CD4-positive, alpha-beta T cell treated with Interleukin-15 for 4 hours (primary cell): Measurements from ENCODE around the gene POLR2J2.
"Not testable (repeated sequence)": the region's sequence is repeated elsewhere in the genome, so short reads cannot be mapped to it uniquely, and the experiment has no call there.

Experiments
- DNase-seq: peaks from one replicate; pipeline ENCODE4 v3.0.0-alpha.2; 2020; ENCODE audit warnings: low spot score

POLR2J2 gene

DNA sequence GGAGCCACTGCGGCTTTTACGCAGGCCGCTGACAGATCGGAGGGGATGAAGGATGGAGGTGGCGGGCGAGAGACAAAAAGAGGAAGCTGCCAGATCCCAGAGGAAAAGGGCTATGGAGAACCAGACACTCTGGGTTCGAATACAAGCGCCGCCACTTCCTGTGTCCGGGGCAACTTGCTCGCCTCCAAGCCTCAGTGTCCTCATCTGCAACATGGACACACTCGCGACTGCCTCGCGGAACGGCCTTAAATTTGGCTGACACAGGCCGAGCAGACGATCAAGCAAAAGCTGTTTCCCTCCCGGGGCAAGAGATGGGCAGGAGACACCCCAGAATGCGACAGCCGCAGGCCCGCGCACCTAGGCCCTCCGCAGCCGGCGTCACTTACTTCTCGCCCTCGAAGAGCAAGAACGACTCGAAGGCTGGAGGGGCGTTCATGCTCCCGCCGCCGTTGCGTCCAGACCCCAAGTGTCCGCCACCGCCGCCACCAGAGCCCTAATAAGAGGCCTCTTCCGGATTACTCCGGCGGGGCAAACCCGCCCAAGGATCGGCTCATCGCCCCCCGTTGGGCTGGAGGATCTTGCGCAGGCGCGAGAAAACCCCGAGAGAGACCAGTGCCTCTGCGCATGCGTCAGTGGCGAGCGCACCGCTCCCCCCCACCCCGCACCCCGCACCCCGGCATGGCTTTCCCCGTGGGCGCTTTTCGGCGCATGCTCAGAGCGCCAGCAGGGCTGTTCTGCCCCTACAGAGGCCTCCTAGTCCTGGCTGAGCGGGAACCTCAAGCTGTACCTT is at the start of gene POLR2J2:
Gene POLR2J2 (minus strand): TSS at position 498 of the 790 bp plus-strand sequence. CDS start 62 bp downstream, at position 436.
- peak; percentile 98 for DNase-seq

DNA sequence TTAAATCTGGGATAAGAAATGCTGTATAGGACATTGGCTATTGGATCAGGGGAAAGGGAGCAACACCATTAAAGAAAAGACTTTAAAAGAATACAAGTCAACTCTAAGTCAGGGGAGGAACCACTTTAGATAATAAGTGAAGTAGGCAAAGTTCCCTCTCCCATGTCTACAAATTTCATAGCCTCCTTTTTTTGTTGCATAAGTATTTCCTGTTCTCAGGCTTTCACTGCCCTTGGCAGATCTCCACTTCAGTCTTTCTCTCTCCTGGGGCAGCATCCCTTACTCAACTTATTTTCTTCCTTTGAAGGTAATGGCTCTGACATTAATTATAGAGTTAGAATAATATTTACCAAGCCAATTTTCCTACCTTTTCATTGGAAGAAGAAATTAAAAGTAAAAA is 47.0 kb upstream of the POLR2J2 start:
- not testable (repeated sequence) for DNase-seq

DNA sequence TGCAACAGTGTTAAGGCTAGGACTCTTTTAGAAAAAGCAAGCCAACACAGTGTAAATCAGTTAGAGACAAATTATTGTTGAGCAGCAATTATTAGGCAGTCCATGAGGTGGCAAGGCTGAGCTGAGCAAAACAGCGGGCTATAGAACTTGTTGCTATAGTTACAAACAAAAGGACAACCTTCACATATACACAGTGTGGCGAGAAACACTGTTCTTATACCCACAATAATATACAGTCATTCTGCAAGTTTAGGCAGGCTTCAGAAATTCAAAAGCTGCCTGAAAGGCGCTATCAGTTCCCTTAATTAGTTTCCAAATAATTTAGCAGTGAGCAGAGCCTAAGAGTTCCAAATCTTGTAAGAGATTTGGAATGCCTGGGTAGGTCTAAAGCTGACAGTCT is 44.3 kb upstream of the POLR2J2 start:
- DNase-seq: peak; percentile 11

DNA sequence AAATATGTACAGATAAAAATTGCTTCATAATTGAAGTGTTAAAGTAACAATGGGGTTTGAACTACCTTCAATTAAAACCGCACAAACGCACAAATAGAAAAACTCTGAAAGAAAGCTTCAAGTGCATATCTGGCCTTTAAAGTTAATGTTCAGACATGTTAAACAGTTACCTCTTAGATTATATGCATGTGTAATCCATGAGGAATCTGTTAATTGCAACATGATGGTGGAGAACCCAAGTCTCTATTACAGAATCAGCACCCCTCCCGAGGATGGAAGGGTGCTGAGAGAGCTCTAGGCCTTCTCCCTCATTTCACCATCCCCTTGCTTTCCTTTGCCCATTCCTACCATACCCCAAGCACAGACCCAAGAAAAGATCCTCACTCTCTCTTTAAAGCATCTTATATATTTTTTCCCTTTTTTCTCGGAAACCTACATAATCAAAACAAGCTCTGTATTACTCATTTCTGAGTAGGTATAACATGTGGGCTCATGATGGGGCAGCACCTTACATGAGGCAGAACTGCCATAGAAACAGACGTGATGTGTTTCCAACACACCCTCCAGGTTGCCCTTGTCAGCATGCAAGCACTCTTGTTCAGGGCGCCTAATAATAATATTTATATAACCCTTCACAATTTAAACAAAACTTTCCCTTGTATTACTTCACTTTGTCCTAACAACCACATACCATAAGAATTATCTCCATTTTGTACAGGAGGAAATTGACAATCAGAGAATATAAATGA is 43.5 kb upstream of the POLR2J2 start:
- peak; percentile 6 for DNase-seq

DNA sequence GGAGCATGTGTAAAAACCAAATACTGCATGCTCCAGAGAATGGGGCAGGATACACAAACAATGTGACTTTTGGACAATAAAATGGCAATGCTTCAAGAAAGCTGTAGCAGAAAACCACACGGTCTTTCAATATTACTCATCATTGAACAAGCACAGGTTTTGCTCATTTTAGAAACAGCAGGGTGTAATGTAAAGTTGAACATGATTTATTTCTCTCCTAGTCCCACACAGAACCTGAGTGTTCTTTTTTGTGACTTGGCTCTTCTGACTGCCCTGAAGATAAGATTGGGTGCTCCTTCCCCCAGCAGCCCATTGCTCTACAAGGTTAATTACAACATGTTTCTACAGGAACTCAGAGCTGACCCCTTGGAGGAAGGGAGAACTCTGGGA is 42.2 kb upstream of the POLR2J2 start:
- DNase-seq: not testable (repeated sequence)

DNA sequence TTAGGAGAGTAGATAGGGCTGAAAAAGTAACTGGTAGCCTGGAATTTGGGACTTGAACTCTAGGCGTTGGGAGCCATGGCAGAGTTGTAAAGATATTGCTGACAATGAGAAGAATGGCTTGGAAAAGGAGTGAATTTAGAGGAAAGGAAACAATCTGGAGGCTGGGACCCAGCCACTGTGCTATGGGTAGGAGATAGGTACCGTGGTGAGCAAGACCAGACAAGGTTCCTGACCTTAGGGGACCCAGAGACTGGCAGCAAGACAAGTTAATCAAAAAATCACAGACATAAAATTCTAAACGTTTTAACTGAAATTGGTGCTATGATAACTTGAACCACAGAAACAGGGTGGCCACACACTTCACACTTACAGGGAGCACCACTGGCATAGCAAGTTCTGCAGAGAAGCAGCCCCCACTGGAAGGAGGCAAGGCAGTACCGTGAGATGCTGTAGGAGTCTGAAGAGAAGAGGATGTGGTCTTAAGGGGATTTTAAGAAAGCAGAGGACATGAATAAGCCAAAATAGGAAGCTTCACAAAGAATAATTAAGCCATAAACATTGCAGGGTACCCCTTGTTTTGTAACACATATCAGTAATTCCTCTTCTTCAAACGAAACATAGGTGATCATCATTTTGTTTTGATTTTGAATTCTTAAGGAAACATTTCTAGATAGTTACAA is 41.7 kb upstream of the POLR2J2 start:
- peak; percentile 14 for DNase-seq

DNA sequence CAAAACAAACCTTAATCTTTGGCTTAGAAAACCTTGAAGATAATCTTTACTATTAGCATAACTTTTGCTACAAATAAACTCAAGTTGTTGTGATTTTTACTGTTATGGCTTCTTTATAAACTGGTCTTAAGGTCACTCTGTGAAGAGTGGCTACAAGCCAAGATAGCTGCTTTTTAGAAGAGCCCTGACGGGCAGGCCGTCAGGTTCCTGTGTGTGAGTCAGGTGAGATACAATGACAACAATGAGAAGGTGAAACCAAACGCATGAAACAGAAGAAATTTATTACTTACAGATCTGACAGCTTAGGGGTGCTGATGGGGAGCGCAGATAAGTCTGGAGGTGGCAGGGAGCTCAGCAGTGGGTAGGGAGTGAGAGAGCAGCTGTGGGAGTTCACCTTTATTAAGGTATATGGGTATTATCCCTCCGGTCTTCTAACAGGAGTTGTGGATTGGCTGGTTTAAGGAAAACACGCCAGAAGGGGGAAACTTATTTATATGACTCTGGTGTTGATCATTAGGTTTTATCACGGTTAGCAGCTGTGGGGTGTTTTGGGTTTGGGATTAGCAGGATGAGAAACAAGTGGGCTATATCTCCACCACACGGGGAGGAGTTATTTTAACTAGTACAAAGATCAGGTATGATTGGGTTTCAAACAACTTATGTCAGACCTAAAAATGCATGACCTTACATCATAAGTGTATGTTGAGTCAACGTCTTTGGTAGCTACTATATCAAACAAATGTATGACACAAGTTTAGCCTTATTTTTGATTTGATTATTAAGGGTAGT is 27.7 kb upstream of the POLR2J2 start:
- not testable (repeated sequence) for DNase-seq

DNA sequence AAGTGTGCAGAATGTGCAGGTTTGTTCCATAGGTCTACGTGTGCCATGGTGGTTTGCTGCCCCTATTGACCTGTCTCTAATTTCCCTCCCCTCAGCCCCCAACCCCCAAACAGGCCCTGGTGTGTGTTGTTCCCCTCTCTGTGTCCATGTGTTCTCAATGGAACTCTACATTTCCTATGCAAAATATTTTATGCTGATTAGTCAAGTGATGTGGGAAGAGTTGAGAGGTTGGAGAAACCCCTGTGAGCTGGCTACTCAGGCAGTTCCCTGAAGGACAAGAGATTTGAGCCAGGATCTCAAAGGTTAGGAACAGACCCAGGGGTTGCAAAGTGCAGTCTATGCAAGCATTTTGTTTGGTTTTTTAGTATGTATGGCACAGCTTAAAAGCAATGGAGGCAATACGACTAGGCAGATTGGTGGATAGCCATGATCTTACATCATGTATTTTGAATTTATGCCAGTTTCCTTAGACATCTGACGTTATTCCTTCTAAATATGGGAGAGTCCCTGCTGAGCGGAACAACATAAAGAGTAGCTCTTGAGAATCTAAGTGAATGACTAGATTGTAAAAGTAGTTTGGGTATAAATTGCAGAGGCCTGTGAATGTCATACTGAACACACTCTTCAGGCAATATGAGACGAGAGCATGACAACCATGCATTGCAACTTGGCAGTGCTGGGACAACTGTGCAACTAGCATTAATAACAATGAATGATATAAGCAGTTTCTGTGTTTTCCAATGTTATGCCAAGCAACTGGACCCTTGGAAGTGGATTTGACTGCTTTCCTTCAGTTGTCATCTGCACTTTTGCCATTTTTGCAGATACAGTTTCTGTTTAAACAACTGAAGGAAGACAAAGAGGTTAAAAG is 26.4 kb upstream of the POLR2J2 start:
- not testable (repeated sequence) for DNase-seq

DNA sequence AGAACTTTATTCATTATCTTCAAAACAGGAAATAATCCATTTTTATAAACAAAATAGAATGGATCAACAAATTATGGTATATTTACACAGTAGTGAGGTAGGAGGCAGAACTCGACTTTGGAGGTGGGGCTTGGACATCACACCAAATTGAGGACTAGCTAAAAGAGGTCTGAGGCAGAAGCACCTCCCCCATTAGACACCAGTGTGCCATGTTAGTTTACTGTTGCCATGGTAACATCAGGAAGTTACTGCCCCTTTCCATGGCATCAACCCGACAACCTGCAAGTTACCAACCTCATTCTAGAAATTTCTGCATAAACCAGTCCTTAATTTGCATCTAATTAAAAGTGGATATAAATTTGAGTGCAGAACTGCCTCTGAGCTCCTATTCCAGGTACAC is 24.5 kb upstream of the POLR2J2 start:
- DNase-seq: not testable (repeated sequence)

DNA sequence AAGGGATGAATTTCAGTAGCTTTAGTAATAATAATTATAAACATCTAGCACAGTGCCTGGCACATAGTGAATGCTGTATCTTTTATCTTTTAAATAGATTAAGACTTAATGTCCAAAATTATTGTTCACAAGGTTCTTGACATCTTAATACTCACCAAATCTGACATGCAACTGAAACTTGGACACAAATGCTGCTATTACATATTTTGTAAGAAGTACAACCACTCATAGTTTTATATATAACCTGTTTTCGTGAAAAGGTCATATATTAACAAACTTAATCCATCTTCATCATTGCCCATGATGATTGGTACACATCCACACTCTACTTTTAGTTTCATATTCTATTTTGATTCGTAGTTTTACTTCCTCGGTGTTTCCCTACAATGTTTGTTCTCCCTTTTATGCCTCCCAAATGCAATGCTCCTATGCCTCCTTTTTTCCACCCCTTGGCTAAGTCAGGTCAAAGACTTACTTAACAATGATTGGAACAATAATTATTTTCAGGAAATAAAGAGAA is 23.6 kb upstream of the POLR2J2 start:
- not testable (repeated sequence) for DNase-seq

DNA sequence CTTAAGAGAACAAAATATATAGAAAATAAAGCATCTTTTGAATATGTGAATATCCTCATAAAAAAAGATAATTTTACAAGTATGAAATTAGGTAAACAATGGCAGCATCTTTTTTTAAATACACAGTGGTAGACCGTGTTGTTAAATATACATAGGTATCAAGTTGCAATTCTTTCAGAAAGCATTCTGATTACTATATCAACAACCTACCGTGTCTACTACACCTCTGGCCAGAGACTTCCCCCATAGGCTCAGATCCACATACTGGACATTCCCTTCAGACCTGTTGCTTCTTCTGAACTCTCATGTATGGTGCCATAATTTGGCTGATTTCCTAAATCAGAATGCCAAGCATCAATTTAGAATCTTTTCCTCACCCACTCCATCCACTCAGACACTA is 22.5 kb upstream of the POLR2J2 start:
- not testable (repeated sequence) for DNase-seq

DNA sequence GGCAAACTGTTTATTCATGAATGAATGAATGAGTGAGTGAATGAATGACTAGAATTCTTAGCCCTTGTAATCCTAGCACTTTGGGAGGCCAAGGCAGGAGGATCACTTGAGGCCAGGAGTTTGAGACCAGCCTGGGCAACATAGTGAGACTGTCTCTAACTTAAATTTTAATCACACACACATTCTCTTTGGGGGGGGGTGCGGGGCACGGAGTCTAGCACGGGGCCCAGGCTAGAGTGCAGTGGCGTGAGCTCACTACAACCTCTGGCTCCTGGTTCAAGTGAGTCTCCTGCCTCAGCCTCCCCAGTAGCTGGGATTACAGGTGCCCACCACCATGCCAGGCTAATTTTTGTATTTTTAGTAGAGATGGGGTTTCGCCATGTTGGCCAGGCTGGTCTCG is 19.1 kb upstream of the POLR2J2 start:
- DNase-seq: not testable (repeated sequence)

DNA sequence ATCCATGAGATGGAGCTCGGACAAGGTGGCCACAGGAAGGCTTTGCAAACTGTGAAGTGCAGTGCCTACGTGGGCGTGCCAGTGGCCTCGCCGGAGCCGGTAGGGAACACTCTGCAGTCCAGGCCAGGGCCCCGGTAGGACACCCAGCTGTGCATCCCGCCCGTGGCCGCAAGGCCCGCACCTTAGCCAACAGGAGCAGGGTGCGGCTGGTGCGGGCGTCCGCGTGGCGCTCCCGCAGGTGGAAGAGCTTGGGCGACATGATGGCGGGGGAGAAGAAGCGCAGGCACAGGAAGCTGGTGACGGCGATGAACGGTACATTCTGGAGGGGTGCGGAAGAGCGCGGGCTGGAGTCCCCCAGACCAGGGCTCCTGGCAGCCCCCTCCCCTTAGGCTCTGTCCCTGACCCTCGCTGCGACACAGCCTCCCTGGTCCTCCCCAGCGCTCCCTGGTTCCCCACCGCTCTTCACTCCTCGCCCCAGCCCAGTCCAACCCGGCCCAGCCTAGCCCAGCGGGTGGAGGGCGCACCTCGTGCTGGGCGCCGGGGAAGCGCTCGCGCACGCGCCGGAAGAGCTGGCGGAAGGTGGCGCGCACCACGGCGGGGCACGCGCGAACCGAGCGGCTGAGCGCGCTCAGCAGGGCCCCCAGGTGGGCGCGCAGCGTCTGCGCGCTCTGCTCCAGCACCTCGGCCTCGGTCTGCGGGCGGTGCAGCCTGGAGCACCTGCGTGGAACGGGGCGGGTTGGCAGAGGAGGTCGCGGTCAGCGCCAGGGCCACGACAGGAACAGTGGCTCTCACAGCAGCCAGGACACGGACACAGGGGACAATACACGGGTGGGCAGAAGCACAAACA is 18.2 kb upstream of the POLR2J2 start:
- DNase-seq: not testable (repeated sequence)

DNA sequence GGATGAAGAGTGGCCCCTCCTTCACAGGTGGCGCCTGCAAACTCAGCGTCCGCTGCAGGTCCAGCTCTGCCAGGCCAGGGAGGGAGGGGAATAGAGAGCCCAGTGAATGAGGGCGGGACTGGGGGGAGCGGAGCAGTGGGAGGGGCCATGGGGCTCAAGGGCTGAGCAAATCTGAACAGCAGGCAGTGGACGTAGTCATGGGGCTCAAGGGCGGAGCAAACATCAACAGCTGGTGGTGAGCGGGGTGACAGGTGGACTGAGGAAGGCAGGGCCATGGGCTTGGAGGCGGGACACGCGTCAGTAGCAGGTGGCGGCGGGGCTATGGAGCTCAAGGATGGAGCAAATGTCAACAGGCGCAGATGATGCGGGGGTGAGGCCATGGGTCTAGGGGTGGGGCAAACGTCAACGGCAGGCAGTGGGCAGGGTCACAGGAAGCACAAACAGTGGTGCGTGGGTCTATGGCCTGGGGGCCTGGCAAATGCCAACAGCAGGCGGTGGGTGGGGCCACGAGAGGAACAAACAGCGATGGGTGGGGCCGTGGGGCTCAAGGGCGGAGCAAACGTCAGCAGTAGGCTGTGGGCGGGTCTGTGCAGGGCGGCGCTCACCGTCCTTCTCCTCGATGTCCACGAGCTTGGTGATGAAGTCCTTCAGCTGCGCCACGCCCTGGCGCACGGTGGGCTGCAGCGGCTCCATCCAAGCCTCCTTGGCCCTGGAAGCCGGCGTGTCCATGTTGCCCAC is 17.0 kb upstream of the POLR2J2 start:
- DNase-seq: not testable (repeated sequence)

DNA sequence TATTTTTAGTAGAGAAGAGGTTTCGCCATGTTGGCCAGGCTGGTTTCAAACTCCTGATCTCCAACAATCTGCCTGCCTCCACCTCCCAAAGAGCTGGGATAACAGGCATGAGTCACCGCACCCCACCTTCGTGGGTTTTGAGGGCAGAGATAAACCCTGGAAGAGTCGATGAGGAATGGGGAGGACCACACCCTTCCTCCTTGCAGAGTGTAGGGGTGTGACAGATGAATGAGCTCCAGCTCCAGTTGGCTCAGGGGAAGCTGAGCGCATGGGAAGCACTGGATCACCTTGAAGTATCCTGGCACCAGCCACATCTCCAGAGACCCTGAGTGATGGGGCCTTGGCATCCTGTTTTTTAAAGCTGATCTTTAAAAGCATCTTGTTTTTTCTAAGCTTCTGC is 11.1 kb upstream of the POLR2J2 start:
- DNase-seq: not testable (repeated sequence)

DNA sequence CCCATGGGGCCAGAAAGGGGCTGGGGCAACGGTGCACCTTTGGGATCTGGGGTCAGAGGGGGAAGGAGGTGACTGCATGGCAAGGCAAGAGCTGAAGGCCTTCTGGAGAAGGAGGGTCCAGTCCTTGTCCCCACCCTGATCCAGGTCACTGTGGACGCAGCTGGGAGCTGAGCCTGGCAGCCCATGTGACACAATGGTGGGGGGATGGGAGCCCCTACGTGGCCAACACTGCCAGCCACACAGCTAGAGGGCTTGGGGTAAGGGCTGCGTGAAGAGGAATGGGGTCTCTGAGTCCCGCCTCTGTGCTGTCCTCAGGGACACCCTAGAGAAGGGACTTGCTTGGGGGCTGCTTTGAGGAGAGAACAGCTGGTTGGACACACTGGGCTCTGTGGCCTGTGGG is 9.3 kb upstream of the POLR2J2 start:
- not testable (repeated sequence) for DNase-seq

DNA sequence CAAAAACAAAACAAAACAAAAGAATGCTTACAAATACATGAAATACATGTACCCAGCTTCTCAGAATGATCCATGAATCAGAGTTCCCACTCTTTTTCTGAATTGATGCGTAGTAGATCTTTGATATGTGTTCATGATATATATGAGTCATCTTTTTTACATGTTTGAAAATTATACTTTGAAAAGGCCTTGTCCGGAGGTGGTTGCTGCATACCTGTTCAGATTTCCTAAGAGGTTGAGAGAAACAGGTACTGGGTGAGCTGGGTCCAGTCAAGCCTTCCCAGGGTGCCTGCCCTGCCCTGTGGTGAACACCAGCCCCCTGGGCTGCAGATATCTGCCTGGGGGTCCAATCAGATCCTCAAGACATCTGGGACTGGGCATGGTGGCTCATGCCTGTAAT is 4.1 kb upstream of the POLR2J2 start:
- not testable (repeated sequence) for DNase-seq

DNA sequence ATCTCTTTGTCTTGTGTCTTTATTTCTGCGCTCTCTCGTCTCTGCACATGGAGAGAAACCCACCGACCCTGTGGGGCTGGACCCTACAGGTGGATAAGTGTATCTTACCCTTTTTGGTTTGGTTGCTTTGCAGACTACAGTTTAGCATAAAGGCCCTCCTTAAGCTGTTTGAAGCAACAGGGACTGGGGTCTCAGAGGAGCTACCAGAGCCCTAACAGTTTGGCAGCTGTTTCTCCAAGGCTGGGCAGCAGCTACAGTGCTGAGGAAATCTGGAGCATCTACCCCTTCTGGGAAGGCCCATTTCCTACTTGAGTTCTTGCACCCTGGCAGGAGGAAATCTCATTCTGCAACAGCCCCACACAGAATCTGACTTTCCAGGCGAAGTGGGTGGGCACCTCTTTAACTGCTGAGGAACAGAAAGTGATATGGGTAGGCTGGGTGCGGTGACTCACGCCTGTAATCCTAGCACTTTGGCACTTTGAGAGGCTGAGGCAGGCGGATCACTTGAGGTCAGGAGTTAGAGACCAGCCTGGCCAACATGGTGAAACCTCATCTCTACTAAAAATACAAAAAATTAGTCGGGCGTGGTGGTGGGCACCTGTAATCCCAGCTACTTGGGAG is 2.1 kb upstream of the POLR2J2 start:
- DNase-seq: not testable (repeated sequence)

DNA sequence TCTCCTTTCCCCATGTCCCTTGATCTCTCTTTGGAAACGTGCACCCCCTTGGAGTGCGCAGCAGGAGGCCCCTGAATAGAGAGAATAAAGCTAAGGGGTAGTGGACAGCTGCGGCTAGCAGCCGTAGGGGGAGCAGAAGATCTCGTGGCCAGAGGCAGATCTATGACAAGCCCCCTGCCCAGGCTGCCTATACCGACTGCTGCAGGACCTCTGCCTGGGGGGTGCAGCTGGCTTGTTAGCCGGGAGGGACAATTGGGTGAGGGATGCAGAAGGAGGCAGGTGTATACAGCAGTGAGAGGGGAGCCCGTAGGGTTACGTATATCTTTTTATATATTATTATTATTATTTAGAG is 469 bp upstream of the POLR2J2 start:
- not testable (repeated sequence) for DNase-seq
